ENCODE results near the gene GLRX3.

GLRX3 gene

DNA sequence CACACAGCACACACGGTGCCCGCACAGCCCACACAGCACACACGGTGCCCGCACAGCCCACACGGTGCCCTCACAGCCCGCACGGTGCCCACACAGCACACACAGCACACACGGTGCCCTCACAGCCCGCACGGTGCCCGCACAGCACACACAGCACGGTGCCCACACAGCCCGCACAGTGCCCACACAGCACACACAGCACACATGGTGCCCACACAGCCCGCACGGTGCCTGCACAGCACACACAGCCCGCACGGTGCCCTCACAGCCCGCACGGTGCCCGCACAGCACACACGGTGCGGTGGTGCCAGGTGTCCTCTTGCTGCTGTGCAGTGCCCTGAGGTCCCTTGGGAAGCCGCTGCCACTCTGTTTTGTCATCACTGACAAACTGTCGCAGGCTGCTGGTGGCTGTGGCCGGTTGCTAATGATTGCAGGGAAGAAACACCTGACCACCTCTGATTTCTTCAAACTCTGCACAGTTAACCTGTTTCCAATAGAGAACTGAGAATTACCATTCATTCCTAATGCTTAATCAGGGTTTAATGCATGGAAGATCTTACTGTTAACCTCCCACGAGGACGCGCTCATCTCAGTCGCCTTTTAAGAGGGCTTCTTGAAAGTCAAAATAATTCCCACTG lies 66.9 kb downstream of the GLRX3 start:
- Histone ChIP-seq H3K36me3 (replicated peaks; ENCODE audit: low read depth, low read length) (no peaks in the 10 kb centered on the region), H3K9ac (ENCODE audit: low read length) (no peak overlapping the region), H3K4me2 (ENCODE audit: low read length) (peak overlapping the region; percentile 48), H3K4me3 (ENCODE audit: low read length) (no peak overlapping the region), H3K4me1 (ENCODE audit: low read length) (peaks cover 5% of the 10 kb centered on the region; the same call in 1 of the 2 replicates), H2AFZ (ENCODE audit: low read depth, low read length) (no peak overlapping the region), H3K27me3 (ENCODE audit: low read depth, low read length) (peaks cover 5% of the 10 kb centered on the region), H4K20me1 (ENCODE audit: insufficient read depth, low read length) (no peaks in the 10 kb centered on the region), H3K9me3 (ENCODE audit: insufficient read depth, low read length) (no peaks in the 10 kb centered on the region), H3K27ac (ENCODE audit: low read length) (no peak overlapping the region), H3K79me2 (ENCODE audit: low read length) (no peaks in the 10 kb centered on the region)
- TF ChIP-seq CTCF (IDR thresholded peaks at IDR 0.05; ENCODE audit: low read depth, low read length) (no peak), EZH2phosphoT487 (IDR thresholded peaks at IDR 0.05; ENCODE audit: low read depth) (no peak)

DNA sequence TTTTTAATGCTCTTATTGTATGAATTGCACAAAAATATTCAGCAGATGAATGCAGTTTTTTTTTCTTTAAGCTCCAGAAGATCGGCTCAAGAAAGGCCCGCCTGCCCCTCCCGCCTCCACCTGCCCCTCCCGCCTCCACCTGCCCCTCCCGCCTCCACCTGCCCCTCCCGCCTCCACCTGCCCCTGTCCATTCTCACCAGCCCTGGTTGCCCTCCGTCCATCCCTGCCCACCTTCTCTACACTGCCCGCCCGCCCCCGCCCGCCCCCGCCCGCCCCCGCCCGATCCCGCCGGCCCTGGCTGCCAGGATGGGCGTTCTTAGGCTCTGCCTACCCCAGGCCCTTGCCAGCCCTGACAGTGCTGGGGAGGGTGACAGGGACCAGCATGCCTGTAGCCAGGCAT lies 67.4 kb downstream of the GLRX3 start:
- peak overlapping the region; percentile 48 for H3K4me2 ChIP-seq (ENCODE audit: low read length)
- H3K4me1 ChIP-seq (ENCODE audit: low read length): peaks cover 5% of the 10 kb centered on the region; the same call in 1 of the 2 replicates
- peaks cover 5% of the 10 kb centered on the region for H3K27me3 ChIP-seq (ENCODE audit: low read depth, low read length)
- H3K9me3 ChIP-seq (ENCODE audit: insufficient read depth, low read length): no peaks in the 10 kb centered on the region
- H4K20me1 ChIP-seq (ENCODE audit: insufficient read depth, low read length): no peaks in the 10 kb centered on the region
- H3K27ac ChIP-seq (ENCODE audit: low read length): no peak overlapping the region
- no peak overlapping the region for H2AFZ ChIP-seq (ENCODE audit: low read depth, low read length)
- H3K9ac ChIP-seq (ENCODE audit: low read length): no peak overlapping the region
- H3K79me2 ChIP-seq (ENCODE audit: low read length): no peaks in the 10 kb centered on the region
- no peak overlapping the region for H3K4me3 ChIP-seq (ENCODE audit: low read length)
- TF ChIP-seq CTCF (IDR thresholded peaks at IDR 0.05; ENCODE audit: low read depth, low read length) (no peak), EZH2phosphoT487 (IDR thresholded peaks at IDR 0.05; ENCODE audit: low read depth) (no peak)
- H3K36me3 ChIP-seq (replicated peaks; ENCODE audit: low read depth, low read length): no peaks in the 10 kb centered on the region

- no peak overlapping the region for H3K4me2 ChIP-seq (ENCODE audit: low read length)
- H2AFZ ChIP-seq (ENCODE audit: low read depth, low read length): no peak overlapping the region
- no peaks in the 10 kb centered on the region for H3K79me2 ChIP-seq (ENCODE audit: low read length)
- no peaks in the 10 kb centered on the region for H4K20me1 ChIP-seq (ENCODE audit: insufficient read depth, low read length)
- no peaks in the 10 kb centered on the region for H3K36me3 ChIP-seq (replicated peaks; ENCODE audit: low read depth, low read length)
- H3K4me3 ChIP-seq (ENCODE audit: low read length): no peak overlapping the region
- H3K9me3 ChIP-seq (ENCODE audit: insufficient read depth, low read length): no peaks in the 10 kb centered on the region
- TF ChIP-seq CTCF (IDR thresholded peaks at IDR 0.05; ENCODE audit: low read depth, low read length) (no peak), EZH2phosphoT487 (IDR thresholded peaks at IDR 0.05; ENCODE audit: low read depth) (no peak)
- peaks cover 5% of the 10 kb centered on the region; the same call in 1 of the 2 replicates for H3K4me1 ChIP-seq (ENCODE audit: low read length)
- H3K27me3 ChIP-seq (ENCODE audit: low read depth, low read length): peaks cover 5% of the 10 kb centered on the region
- H3K9ac ChIP-seq (ENCODE audit: low read length): no peak overlapping the region
- H3K27ac ChIP-seq (ENCODE audit: low read length): no peak overlapping the region
These were observed 70.1 kb downstream of the GLRX3 start for GRCh38 chr10:130206216-130206737.

- Histone ChIP-seq H3K27ac (ENCODE audit: low read length) (no peak overlapping the region), H4K20me1 (ENCODE audit: insufficient read depth, low read length) (no peaks in the 10 kb centered on the region), H3K4me3 (ENCODE audit: low read length) (no peak overlapping the region), H3K9me3 (ENCODE audit: insufficient read depth, low read length) (no peaks in the 10 kb centered on the region), H3K4me1 (ENCODE audit: low read length) (peaks cover 5% of the 10 kb centered on the region; the same call in 1 of the 2 replicates), H2AFZ (ENCODE audit: low read depth, low read length) (no peak overlapping the region), H3K4me2 (ENCODE audit: low read length) (no peak overlapping the region), H3K79me2 (ENCODE audit: low read length) (no peaks in the 10 kb centered on the region), H3K27me3 (ENCODE audit: low read depth, low read length) (peaks cover 5% of the 10 kb centered on the region), H3K36me3 (replicated peaks; ENCODE audit: low read depth, low read length) (no peaks in the 10 kb centered on the region), H3K9ac (ENCODE audit: low read length) (no peak overlapping the region)
- no peak for TF ChIP-seq EZH2phosphoT487 (IDR thresholded peaks at IDR 0.05; ENCODE audit: low read depth)
- TF ChIP-seq CTCF (IDR thresholded peaks at IDR 0.05; ENCODE audit: low read depth, low read length): no peak
These were observed 71.0 kb downstream of the GLRX3 start for GRCh38 chr10:130207205-130207604.
